GM21526 (cell line): ENCODE data around the gene TNNI3K.
"Not testable (repeated sequence)": the region's sequence is repeated elsewhere in the genome, so short reads cannot be mapped to it uniquely, and the experiment has no call there.

Experiments
- ATAC-seq: cut with Tn5 transposase; IDR thresholded peaks from one replicate; pipeline ENCODE4 v1.9.1; 2021; ENCODE audit warnings: moderate library complexity; ENCODE audit not compliant: unreplicated experiment, low FRiP score

Gene TNNI3K, protein sequence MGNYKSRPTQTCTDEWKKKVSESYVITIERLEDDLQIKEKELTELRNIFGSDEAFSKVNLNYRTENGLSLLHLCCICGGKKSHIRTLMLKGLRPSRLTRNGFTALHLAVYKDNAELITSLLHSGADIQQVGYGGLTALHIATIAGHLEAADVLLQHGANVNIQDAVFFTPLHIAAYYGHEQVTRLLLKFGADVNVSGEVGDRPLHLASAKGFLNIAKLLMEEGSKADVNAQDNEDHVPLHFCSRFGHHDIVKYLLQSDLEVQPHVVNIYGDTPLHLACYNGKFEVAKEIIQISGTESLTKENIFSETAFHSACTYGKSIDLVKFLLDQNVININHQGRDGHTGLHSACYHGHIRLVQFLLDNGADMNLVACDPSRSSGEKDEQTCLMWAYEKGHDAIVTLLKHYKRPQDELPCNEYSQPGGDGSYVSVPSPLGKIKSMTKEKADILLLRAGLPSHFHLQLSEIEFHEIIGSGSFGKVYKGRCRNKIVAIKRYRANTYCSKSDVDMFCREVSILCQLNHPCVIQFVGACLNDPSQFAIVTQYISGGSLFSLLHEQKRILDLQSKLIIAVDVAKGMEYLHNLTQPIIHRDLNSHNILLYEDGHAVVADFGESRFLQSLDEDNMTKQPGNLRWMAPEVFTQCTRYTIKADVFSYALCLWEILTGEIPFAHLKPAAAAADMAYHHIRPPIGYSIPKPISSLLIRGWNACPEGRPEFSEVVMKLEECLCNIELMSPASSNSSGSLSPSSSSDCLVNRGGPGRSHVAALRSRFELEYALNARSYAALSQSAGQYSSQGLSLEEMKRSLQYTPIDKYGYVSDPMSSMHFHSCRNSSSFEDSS

DNA sequence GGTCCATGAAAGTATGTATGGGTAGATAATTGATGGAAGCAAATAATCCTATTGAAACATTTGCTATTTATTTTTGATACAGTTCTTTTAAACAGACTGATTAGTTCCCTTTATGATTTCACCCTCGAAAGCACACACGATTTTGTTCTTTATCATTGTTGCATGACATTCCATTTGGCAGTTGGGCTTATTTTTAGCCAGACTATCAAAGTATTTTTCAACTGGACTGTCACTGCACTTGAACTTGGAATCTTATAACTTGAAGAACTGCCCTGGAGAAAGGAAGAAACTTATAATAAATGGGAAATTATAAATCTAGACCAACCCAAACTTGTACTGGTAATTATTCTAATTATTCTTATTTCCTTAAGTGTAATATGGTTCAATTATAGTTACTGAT lies at the start of gene TNNI3K:
Gene TNNI3K, plus strand, starts transcription at position 235 of the 400 bp plus-strand sequence. Its CDS starts 65 bp downstream, at position 300.
- ATAC-seq, result no peak

- no peak for ATAC-seq
Observed at GRCh38 chr1:74193908-74194307, 41.3 kb upstream of the TNNI3K start.

GRCh38 chr1:74195339-74195738 lies 39.8 kb upstream of the TNNI3K start:
- ATAC-seq, result no peak

- ATAC-seq, result no peak
Observed at GRCh38 chr1:74197255-74197654, 37.9 kb upstream of the TNNI3K start.

DNA sequence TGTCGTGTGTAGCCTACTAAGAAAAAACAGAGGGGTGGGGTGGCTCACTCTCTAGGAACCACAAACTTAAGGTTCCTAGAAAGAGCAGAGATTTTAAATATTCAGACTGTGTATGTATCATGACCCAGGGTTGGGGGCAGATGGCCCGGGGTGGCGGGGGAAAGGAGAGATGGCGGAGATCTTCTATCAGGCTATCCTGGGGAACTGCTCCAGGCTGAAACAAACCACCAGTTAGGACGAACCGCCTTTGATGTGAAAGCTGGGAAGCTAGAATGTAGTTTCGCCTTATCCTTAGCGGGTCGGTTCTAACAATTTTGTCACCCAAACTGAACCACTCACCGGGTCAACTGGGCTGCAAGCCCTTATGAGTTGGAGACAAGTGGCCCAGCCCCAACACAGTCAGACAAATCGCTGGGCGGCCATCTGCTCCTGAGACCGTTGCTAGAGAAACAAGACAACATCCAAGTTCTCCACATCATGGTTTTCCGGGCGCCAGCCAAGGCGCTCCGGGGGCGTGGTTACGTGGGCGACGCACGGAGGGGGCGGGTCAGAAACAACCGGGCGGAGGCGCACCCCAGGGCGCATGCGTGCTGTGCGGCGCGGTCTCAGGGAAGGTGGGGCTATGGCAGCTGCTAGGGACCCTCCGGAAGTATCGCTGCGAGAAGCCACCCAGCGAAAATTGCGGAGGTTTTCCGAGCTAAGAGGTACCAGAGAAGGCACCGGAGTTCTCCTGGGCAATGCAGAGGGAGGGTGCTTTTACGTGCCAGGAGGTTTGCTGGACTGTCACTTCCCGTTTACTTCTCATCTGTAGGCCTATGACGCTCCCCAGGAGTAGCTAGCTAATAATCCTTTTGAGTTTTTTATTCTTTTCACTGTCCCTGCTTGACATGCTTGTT lies 37.3 kb upstream of the TNNI3K start, which contains the start of the genes FPGT and LRRIQ3:
Gene FPGT, plus strand, starts transcription at position 586 of the 896 bp plus-strand sequence. Its CDS starts 37 bp downstream, at position 623.
Gene LRRIQ3, minus strand, starts transcription at position 520 of the 896 bp plus-strand sequence. CDS start 14,492 bp downstream, outside the sequence.
- ATAC-seq, result peak; percentile 96

DNA sequence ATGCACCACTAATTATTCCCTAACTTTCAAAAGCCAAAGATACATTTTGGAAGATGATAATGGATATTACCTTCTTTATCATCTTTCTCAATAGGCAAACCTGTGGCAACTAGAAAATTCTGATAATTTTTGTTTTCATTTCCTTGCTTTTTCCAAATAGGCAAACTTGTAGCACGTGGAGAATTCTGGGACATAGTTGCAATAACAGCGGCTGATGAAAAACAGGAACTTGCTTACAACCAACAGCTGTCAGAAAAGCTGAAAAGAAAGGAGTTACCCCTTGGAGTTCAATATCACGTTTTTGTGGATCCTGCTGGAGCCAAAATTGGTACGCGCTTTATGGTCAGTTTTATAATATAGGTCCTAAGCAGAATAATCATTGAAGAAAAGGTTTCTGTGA lies 35.7 kb upstream of the TNNI3K start:
- no peak for ATAC-seq

- no peak for ATAC-seq
Observed at GRCh38 chr1:74205266-74205665, 29.9 kb upstream of the TNNI3K start.

DNA sequence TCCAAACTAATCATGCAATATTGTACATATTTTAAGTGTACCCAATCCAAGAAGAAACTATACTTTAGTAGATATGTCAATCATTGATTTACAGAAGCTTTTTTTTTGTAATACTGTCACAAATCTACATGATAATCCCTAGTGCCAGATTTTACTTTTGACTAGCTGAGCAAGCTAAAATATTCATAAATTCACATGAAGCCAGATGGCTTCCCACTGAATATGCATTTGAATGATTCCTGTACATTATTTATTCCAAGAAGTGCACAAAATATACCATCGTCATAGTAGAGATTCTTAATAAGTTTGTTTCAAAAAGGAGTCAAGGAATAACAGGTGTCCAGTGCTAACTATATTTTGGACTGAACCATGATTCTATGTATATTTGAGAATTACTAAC lies 20.0 kb upstream of the TNNI3K start:
- ATAC-seq, result no peak

GRCh38 chr1:74222701-74223100 lies 12.5 kb upstream of the TNNI3K start:
- no peak for ATAC-seq

- no peak for ATAC-seq
Observed at GRCh38 chr1:74223453-74223852, 11.7 kb upstream of the TNNI3K start.

- ATAC-seq, result no peak
Observed at GRCh38 chr1:74236440-74236839, 1.3 kb downstream of the TNNI3K start.

DNA sequence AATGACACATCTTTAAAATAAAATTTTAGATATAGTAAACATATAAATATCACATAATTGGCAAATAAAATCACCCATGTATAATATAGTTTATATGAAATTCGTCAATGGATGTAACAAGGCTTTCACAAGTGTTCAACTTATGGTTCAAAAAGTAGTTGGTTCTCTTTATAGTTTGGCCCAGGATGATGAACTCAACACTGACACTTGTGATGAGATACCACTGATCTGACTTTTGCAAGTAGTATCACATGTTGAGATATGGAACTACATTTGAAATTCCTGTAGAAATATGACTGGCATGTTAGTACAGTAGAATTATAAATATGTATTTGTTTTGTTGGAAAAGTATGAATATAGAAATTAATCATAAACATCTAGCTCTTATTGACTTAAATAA lies 1.8 kb downstream of the TNNI3K start:
- no peak for ATAC-seq

- ATAC-seq, result no peak
Observed at GRCh38 chr1:74237787-74238186, 2.6 kb downstream of the TNNI3K start.

GRCh38 chr1:74245168-74245772 lies 10.1 kb downstream of the TNNI3K start:
- ATAC-seq, result no peak

DNA sequence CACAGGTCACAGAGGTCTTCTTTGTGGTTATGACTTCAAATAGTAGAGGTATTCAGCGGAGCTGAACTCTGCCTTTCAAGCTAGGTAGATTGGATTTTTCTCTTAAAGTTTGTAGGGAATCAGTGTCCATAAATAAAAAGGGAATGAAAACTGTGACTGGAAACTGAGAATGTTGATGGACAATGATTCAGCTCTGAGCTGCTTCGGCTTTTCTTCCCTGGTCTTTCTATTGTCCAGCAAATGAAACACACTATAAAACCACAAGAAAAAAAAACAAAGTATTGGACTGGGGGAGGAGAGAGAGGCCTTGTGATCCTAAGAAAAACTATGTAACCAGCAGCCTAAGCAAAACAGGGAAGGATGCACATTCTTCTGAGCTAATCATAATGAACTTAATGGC lies 11.1 kb downstream of the TNNI3K start:
- ATAC-seq, result no peak

GRCh38 chr1:74247881-74248528 lies 12.8 kb downstream of the TNNI3K start:
- ATAC-seq, result no peak

GRCh38 chr1:74253243-74253824 lies 18.1 kb downstream of the TNNI3K start:
- not testable (repeated sequence) for ATAC-seq

- no peak for ATAC-seq
Observed at GRCh38 chr1:74266001-74266400, 30.8 kb downstream of the TNNI3K start.

GRCh38 chr1:74271503-74271902 lies 36.3 kb downstream of the TNNI3K start:
- no peak for ATAC-seq
